NB4 (cell line): ENCODE data around the gene SLC19A1.

ENCODE experiments used
- DNase-seq: peaks from one replicate; pipeline ENCODE4 v3.0.0; 2010; ENCODE audit warnings: low read depth
- H3K4me3 ChIP-seq: one replicate; pipeline ENCODE4 v1.5.1; 2011; ENCODE audit warnings: mild to moderate bottlenecking, low read depth, low read length, moderate library complexity
- MYC ChIP-seq: IDR thresholded peaks from 2 replicates; pipeline ENCODE4 v1.6.1; 2011; ENCODE audit warnings: low read depth, low read length
- POLR2A ChIP-seq: IDR thresholded peaks from 2 replicates; pipeline ENCODE4 v1.6.1; 2011; ENCODE audit warnings: mild to moderate bottlenecking; ENCODE audit not compliant: insufficient read length; ENCODE audit errors: extremely low read depth
- TF ChIP-seq, protein P1 (sequence below): IDR thresholded peaks from 2 replicates; pipeline ENCODE4 v1.6.1; 2011; ENCODE audit warnings: low read depth, low read length
- TF ChIP-seq, protein P2 (sequence below): IDR thresholded peaks from one replicate; pipeline ENCODE4 v1.5.1; 2012; ENCODE audit warnings: low read depth, low read length

SLC19A1 gene

GRCh38 chr21:45478115-45478801 lies 64.0 kb downstream of the SLC19A1 start:
- H3K4me3 ChIP-seq, result peak overlapping the region; percentile 19
- peak; percentile 90 for DNase-seq

DNA sequence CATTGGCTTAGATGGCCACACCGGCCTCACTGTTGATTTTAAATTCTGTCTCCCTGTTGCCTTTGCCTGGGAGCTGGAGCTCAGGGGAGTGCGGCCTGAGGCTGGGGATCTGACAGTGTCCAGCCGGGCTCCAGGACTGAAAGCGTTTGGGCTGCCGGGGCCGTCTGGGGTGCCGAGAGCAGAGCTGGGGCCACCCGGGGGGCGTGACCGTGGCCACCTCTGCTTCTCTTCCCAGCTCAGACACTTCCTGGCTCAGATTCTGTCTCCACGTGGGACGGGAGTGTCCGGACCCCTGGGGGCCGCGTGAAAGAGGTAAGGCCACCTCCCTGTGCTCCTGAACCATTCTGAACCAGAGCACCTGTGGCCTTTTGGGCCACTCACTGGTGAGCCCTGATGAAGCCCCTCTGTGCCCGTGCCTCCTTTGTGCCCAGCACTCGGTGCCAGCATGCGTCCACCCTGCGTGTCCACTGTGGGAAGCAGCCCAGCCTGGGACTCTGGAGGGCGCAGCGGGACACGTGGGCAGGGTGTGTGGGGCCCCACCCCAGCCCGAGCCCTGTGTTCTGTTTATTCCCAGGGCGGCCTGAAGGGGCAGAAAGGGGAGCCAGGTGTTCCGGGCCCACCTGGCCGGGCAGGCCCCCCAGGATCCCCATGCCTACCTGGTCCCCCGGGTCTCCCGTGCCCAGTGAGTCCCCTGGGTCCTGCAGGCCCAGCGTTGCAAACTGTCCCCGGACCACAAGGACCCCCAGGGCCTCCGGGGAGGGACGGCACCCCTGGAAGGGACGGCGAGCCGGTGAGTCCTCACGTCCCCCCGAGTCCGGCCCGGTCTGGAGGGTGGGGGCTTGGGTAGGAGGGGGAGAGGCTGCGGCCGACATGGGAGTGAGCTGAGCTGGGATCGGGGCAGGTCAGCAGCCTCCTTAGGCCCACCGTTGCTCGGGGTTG lies 64.8 kb downstream of the SLC19A1 start:
- H3K4me3 ChIP-seq, result no peak overlapping the region
- DNase-seq, result no peak
- TF ChIP-seq MYC (no peak), POLR2A (no peak)
- TF ChIP-seq, protein P1, sequence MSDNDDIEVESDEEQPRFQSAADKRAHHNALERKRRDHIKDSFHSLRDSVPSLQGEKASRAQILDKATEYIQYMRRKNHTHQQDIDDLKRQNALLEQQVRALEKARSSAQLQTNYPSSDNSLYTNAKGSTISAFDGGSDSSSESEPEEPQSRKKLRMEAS, result no peak
- TF ChIP-seq, protein P2, sequence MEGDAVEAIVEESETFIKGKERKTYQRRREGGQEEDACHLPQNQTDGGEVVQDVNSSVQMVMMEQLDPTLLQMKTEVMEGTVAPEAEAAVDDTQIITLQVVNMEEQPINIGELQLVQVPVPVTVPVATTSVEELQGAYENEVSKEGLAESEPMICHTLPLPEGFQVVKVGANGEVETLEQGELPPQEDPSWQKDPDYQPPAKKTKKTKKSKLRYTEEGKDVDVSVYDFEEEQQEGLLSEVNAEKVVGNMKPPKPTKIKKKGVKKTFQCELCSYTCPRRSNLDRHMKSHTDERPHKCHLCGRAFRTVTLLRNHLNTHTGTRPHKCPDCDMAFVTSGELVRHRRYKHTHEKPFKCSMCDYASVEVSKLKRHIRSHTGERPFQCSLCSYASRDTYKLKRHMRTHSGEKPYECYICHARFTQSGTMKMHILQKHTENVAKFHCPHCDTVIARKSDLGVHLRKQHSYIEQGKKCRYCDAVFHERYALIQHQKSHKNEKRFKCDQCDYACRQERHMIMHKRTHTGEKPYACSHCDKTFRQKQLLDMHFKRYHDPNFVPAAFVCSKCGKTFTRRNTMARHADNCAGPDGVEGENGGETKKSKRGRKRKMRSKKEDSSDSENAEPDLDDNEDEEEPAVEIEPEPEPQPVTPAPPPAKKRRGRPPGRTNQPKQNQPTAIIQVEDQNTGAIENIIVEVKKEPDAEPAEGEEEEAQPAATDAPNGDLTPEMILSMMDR, result no peak

More at GRCh38 chr21:45478115-45478801, 64.0 kb downstream of the SLC19A1 start:
- TF ChIP-seq, protein P2, result peak; percentile 34
- no peak for TF ChIP-seq POLR2A
- peak; percentile 56; the same call in 1 of the 2 replicates for TF ChIP-seq MYC
- TF ChIP-seq, protein P1, result peak; percentile 65

GRCh38 chr21:45476582-45476981 lies 65.7 kb downstream of the SLC19A1 start:
- no peak overlapping the region for H3K4me3 ChIP-seq
- TF ChIP-seq POLR2A (no peak), MYC (no peak)
- TF ChIP-seq, protein P1, result no peak
- TF ChIP-seq, protein P2, result no peak
- no peak for DNase-seq

GRCh38 chr21:45475797-45476570 lies 66.3 kb downstream of the SLC19A1 start:
- no peak for DNase-seq
- TF ChIP-seq MYC, result no peak
- TF ChIP-seq, protein P1, result no peak
- no peak for TF ChIP-seq POLR2A
- TF ChIP-seq, protein P2, result no peak
- H3K4me3 ChIP-seq, result no peak overlapping the region

GRCh38 chr21:45475004-45475685 lies 67.1 kb downstream of the SLC19A1 start:
- DNase-seq, result no peak
- no peak overlapping the region for H3K4me3 ChIP-seq
- TF ChIP-seq, protein P2, result no peak
- TF ChIP-seq MYC, result no peak
- no peak for TF ChIP-seq POLR2A
- TF ChIP-seq, protein P1, result no peak
